ENCODE results near the gene TIAL1.
"Not testable (repeated sequence)": the region's sequence is repeated elsewhere in the genome, so short reads cannot be mapped to it uniquely, and the experiment has no call there.

Gene TIAL1, protein sequence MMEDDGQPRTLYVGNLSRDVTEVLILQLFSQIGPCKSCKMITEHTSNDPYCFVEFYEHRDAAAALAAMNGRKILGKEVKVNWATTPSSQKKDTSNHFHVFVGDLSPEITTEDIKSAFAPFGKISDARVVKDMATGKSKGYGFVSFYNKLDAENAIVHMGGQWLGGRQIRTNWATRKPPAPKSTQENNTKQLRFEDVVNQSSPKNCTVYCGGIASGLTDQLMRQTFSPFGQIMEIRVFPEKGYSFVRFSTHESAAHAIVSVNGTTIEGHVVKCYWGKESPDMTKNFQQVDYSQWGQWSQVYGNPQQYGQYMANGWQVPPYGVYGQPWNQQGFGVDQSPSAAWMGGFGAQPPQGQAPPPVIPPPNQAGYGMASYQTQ

DNA sequence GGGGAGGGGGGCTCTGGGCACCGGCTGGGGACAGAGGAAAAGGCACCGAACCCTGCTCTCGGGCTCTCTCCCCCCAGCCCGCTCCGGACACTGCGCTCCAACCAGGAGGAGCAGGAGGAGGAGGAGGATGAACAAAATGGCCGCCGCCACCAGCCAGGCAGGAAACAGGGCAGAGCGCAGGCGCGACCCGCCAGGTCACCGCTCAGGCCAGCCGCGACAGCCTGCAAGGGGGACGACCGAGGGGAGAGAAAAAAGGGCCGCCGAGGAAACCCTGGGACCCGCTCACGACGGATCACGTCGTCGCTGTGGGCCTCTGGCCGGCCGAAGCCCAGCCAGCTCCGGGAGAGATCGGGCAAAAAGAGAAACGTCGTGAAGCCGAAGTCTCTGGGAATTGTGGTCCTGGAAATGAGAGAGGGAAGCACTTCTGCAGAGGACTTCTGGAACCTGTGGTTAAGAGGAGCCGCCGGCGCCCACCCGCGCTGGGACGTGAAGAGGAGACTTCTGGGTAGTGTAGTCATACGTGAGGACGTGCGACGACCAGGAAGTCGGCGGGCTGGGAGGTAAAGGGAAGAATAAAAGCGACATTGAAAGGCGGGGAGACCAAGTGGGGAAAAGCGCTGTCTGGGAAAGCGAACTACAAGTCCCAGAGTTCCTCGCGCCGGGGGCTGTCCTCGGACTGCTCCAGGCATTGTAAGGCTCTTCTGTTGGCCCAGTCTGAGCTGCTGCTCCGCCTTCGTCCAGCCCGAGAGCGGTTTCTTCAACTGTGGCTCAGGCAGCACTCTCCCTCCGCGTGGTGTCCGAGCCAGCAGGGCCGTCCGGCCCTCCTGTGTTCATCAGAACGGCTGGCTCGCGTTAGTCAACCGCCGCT lies at the start of gene TIAL1:
Gene TIAL1, minus strand, starts transcription at position 428 of the 868 bp plus-strand sequence. CDS start 499 bp downstream, outside the sequence.
- DNase-seq = peak; percentile 97

DNA sequence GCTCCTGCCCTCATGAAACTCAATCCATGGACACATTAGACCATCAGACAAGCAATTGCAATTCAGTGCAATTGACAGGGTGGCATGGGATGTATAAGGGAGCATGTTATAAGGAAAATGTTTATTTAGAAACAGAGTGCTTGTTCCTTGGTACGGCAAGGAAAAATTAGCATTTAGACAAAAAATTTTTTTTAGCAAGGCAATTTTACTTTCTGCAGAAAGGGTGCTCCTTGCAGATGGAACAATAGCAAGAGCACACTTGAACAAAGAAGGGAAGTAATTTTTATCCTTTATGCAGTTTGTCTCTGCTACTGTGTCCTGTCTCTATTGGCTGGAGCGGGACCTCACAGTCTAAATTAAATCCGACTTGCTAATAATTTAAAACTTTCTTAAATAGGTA lies 48.2 kb upstream of the TIAL1 start:
- DNase-seq = no peak

DNA sequence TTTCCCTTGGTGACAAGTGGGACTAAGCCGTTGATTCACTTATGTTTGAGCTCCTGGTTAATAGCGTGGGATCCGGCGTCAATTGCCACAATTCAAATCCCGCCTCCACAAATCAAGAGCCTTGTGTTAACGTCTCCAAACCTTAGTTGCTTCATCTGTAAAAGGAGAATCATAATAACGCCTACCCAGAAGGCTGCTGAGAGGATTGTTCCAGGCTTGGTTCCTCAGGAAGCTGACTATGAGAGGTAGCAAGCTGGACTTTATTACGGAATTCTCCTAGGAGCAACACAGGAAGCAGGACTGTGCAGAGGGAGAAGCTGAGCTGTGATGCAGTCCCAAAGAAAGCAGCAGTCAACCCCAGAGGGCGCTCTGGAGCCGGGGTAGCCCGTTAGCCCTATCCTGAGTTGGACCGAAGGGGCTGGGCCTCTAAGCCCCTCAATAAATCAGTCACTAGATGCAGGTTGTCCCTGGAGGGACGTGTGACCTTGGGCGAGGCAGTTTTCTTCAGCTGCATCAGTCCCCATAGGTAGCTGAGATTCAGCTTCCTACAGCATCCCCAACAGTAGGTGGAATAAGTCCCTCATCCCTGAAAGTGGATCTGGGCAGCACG lies 47.5 kb upstream of the TIAL1 start:
- DNase-seq = no peak

DNA sequence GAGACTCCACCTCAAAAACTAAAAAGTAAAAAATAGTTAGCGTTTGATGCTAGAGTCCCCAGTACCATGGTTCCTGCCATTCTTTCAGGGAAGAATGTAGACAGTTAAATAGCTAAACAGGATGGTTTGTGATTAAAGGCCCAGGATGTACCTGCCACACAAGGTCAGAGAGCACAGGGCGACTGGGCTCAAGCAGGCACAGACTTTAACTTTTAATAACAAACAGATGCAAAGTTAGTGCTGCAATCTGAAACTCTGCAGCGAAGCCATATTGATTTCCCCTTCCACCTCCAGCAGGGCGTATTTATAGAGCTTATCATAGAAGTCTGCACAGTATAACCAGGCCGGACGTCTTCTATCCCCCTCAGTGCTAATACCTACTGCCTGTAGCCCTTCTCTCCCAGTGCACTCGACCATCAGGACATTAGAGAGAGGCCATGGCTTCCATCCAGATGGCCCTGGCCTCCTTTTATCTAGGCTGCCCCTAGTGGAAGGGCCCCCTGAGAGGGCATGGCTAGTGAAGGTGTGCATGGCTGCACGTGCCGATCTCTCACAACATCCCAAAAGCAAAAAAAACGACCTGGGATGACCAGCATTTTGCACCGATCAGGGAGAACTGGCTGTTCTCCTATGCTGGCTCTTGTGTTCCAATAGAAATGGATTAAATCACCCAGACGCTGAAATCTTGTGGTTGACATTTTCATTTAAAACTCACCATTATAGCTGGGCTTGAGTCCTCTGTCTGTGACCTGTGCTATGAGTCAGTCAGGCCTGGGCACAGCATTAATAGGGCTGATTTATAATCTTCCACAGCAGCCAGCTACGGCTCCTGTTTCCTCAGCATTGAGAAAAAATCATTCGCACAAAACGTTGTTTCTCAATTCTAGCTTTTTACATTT lies 46.8 kb upstream of the TIAL1 start:
- no peak for DNase-seq

DNA sequence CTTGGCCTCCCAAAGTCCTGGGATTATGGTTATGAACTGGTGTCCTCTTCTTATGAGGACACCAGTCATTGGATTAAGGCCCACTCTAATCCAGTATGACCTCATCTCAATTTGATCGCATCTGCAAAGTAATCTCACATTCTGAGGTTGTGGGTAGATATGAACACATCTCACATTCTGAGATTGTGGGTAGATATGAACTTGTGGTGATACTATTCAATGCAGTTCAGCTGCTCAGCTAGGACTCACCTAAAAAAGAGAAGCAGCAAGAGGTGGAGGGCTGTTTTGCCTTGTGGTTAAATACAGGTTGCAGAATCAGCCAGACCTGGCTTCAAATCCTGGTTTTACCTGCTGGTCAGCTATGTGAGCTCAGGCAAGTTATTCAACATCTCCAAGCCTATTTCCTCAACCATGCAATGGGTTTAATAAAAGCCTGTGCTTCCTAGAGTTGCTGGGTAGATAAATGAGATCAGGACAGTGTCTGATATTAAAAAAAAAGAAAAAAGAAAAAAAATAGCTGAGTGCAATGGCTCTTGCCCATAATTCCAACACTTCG lies 45.9 kb upstream of the TIAL1 start:
- no peak for DNase-seq

DNA sequence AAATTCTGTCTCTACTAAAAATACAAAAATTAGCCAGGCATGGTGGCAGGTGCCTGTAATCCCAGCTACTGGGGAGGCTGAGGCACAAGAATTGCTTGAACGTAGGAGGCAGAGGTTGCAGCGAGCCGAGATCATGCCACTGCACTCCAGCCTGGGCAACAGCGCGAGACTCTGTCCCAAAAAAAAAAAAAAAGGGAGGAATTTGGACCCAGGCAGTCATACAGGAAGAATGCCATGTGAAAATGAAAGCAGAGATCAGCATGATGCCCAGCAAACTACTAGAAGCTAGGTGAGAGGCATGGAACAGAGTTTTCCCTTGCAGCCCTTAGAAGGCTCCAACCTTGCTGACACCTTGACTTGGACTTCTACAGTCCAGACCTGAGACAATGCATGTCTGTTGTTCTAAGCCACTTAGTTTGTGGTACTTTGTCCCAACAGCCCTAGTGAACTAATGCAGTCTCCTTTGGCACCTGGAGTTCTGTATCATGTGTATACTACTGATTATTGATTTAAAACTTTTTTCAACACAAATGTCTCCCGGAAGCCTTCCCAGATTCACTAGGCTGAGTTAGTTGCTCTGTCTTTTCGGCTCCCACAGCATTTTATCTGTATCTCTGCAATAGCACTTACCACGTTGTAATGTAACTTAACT lies 44.2 kb upstream of the TIAL1 start:
- DNase-seq = no peak

DNA sequence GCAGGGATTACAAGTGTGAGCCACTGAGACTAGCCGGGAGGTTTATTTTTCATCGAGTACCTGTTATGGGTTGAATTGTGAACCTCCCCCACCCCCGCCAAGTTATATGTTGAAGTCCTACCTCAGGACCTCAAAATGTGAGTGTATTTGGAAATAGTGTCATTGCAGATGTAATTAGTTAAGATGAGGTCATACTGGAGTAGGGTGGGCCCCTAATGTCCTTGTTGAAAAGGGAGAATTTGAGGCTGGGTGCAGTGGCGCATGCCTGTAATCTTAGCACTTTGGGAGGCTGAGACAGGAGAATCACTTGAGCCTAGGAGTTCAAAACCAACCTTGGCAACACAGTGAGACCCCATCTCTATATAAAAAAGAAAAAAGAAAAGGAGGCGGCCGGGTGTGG lies 43.6 kb upstream of the TIAL1 start:
- DNase-seq = no peak

DNA sequence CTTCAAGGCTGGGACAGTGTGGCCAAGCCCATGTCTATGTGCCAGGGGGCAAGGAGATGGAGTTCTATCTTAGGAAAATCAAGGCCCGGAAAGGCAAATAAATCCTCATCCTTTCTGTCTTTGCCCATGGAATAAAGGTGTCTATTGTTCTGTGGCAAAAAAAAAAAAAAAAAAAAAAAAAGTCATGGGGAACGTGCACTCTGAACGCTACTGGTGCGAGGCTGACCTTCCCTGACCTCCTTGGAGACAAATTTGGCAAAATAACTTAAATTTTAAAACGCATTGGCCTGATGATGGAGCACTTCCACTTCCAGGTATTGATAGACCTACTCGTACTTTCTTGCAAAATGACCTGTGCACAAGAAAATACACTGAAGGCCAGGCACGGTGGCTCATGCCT lies 42.2 kb upstream of the TIAL1 start:
- no peak for DNase-seq

DNA sequence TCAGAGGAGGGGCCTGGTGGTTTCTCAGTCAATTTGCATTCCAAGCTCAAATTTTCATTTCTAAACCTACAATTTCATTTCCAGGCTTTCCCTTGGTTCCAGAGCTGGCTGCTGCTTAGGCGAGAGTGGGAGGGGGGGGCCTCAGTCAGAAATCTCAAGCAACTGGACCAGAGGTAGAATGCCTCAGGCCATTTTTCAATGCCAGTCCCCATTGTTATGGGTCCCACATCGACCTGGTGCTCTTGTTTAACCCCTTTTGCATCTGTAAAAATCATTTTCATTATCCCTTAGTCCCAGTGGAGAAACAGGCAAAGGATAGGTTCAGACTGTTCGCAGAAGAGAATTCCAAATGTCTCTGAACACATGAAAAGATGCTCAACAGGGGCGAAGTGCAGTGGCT lies 40.9 kb upstream of the TIAL1 start:
- no peak for DNase-seq

DNA sequence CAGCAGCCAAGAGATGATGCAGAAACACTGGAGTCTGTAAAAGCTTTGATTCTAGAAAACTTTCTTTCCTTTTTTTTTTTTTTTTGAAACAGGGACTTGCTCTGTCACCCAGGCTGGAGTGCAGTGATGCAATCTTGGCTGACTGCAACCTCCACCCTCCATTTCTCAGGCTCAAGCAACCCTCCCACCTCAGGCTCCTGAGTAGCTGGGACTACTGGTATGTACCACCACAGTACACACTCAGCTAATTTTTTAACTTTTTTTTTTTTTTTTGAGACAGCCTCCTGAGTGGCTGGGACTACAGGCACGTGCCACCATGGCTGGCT lies 37.4 kb upstream of the TIAL1 start:
- DNase-seq = no peak

DNA sequence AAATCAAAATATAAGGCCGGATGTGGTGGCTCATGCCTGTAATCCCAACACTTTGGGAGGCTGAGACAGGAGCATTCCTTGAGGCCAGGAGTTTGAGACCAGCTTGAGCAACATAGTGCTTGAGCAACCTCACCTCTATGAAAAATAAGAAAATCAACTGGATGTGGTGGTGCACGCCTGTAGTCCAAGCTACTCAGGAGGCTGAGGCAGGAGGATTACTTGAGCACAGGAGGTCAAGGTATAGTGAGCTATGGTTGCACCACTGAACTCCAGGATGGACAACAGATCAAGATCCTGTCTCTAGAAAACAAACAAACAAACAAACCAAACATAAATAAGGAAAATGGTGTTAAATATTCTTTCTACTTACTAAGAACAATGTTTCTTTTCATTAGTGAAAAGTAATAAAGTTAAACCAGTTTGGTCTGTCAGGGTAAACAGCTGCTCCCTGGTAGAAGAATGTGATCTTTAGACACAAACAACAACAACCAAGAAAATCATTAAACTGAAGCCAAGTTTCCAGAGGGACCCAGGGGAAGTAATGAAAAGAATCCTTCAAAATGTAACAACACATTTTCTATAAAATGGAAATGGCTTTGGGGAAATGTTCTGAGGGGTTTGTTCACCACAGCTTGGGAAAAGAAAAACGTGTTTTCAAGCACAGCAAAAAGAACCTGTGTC lies 36.9 kb upstream of the TIAL1 start:
- no peak for DNase-seq

DNA sequence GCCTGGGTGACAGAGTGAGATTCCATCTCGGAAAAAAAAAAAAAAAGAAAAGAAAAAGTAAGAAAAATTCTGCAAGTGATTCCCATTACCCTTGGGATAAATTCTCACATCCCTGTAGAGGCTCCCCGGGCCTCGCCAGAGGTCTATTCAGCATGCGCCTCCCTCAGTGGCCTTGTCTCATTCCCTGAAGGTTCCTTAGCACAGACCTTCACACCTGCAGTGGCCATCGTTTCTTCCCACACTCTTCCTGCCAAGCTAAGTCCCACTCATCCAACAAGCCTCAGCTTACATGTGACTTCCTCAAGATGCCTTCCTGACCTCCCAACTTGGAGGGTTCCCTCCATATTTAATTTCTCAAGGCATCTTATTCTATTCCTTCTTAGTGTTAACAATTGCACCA lies 33.5 kb upstream of the TIAL1 start:
- no peak for DNase-seq

DNA sequence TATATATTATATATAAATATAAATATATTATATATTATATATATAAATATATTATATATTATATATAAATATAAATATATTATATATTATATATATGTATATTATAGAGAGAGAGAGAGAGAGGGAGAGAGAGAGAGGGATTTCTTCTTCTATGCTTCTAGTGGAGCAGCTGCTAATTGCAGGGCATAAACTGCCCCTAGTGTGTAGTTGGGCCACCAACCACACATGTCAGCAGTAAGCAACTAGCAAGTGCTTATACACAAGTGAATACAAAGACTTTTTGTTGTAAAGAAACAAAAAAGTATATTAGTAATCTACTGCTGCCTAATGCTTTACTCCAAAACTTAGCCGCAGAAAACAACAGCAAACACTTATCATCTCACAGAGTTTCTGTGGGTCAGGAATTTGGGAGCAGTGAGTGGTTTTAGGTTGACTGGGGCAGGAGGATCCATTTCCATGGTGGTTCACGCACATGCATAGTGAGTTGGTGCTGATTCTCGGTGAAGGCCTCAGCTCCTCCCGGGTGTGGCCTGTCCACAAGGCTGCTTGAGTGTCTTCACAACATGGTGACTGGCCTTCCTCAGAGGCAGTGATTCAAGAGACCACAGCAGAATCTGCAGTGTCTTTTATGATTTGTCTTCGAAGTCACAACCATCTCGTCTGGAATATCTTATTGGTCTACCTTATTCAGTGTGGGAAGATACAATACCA lies 29.0 kb upstream of the TIAL1 start:
- DNase-seq = no peak

DNA sequence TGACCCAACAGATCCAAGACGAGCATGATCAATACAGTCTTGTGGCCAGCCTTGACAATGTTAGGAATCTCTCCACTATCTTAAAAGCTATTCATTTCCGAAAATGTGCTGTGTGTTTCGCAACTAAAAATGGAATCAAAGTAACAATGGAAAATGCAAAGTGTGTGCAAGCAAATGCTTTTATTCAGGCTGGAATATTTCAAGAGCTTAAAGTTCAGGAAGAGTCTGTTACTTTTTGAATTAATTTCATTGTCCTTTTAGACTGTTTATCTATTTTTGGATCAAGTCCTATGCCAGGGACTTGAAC lies 24.3 kb upstream of the TIAL1 start:
- DNase-seq = no peak

DNA sequence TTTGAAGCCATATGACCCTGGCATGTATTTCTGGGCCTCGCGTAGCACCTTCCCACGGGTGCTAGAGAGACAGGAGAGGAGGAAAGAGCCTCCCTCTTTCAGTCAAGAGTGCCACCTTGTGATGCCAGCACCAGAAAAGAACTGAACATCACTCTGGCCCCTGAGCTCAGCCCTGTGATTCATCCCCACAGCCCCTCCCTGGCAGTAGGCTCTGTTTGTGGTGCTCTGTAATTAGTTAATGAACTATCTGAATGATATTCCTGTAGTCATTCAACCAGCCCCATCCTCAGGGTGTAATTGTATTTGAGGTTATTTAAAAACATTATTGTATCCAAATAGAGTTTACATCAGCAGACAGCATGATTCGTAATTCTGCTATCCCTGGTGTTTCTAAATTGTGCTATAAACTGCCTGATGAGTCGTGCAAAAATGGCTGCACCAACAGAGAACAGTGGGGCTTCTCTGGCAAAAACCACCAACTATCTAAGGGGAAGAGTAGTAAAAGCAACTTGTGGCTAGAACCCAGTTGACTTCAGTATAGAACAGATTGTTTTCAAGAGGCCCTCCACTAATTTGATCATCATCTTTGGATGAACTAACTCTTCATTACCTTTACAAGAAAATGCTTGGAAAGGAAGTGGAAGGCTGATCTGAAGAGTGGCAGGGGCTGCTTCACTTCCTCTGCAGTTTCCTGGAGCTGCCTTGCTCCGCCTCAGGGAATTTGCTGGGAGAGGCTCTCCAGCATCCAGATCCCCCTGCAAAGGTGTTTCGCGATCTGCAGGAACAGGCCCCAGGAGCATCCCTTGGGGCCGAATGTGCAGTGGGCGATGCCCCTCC lies 23.7 kb upstream of the TIAL1 start:
- no peak for DNase-seq

DNA sequence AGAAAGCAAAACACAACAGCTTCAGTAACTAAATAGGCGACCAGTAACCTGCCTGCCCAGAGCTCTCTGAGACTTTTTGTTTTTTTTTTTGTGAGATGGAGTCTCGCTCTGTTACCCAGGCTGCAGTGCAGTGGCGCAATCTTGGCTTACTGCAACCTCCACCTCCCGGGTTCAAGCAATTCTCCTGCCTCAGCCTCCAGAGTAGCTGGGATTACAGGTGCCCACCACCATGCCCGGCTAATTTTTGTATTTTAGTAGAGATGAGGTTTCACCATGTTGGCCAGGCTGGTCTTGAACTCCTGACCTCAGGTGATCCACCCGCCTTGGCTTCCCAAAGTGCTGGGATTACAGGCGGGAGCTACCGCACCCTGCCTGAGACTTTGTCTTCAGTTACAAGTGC lies 23.0 kb upstream of the TIAL1 start:
- DNase-seq = not testable (repeated sequence)

DNA sequence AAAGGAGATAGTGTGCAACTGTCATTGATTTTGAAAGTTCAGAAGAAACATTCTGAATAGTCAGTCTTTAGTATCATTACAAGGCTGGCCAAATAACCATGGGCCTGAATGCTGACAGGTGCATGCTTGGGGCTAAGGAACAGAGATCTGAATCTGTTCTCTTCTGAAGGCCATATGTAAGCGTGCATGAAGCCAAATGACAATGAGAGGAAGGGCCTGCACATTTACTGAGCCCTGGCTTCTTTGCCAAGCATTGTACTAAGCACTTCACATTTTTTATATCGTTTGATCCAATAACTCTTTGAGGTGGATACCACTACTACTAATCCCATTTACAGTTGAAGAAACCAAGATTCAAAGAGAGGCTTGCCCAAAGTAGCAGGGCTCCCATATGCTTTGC lies 22.5 kb upstream of the TIAL1 start:
- DNase-seq = no peak

DNA sequence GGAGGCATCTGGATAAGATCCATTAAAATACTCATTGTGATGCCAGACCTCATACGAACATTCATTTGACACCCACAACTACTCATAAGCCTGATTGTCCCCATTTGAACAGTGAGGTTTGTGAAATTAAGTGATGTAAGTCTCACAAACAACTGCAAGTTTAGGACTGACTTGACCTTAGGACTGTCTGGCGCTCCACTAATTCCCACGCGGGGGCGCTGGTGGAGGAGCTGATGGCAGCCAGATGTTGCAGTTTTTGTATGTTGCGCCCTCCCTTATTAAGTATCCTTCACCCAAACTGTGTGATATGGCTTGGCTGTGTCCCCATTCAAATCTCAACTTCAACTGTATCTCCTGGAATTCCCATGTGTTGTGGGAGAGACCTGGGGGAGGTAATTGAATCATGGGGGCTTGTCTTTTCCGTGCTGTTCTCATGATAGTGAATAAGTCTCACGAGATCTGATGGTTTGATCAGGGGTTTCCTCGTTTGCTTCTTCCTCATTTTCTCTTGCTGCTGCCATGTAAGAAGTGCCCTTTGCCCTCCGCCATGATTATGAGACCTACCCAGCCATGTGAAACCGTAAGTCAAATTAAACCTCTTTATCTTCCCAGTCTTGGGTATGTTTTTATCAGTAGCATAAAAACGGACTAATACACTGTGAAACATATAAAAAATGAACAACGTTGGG lies 20.3 kb upstream of the TIAL1 start:
- DNase-seq = no peak

DNA sequence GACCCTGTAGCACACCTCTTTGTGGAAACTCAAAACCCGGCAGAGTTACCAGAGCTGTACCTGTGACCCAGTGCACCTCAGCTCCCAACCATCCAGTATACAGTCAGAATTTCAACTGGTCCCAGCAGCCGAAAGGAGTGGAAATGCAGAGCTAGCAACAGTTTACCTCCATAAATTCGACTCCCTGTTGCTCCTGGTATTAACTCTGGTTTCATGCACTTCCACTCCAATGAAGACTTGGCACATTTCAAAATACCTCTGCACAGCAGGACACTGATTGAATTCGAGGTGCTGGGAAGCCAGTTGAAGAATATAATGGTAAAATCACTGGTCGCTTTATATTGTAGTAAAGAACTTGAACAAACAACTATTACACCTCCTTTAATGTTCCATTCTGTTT lies 17.9 kb upstream of the TIAL1 start:
- DNase-seq = no peak
